Fibroblast of lung (primary cell): ENCODE data around the gene AMIGO3.

ENCODE experiments used
- EZH2 ChIP-seq: IDR thresholded peaks from 2 replicates; pipeline ENCODE4 v1.5.1; 2012; ENCODE audit warnings: low read length, control low read depth, mild to moderate bottlenecking; ENCODE audit errors: missing control alignments
- TF ChIP-seq, protein P1 (sequence below), 2 donors: IDR thresholded peaks in 1 of 2; conservative IDR thresholded peaks in 1 of 2; 1 replicate in 1 of 2; 2 replicates in 1 of 2; pipeline ENCODE4 v1.5.1; 2011 to 2012; ENCODE audit warnings: low read length in 2 of 2, control low read depth in 1 of 2, inconsistent platforms in 1 of 2, low read depth in 1 of 2, mild to moderate bottlenecking in 1 of 2

DNA sequence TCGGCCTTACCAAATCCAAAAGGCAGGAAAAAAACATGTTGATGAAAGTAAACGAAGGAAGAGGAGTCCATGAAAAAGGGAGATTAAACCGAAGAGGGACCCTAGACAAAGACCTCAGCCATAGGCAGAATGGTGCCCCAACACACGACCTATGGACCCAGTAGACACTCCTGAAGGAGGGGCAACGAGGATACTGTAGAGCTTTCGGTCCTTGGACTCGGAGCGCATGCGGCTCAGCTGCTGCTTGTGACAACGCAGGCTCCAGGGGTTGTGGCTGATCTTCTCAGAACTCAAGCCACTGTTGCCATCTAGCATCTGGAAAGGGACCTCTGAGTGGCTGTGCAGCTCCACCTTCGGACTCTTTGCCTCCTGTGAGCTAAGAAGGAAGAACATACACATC, 13.1 kb upstream of the AMIGO3 start:
- TF ChIP-seq, protein P1, sequence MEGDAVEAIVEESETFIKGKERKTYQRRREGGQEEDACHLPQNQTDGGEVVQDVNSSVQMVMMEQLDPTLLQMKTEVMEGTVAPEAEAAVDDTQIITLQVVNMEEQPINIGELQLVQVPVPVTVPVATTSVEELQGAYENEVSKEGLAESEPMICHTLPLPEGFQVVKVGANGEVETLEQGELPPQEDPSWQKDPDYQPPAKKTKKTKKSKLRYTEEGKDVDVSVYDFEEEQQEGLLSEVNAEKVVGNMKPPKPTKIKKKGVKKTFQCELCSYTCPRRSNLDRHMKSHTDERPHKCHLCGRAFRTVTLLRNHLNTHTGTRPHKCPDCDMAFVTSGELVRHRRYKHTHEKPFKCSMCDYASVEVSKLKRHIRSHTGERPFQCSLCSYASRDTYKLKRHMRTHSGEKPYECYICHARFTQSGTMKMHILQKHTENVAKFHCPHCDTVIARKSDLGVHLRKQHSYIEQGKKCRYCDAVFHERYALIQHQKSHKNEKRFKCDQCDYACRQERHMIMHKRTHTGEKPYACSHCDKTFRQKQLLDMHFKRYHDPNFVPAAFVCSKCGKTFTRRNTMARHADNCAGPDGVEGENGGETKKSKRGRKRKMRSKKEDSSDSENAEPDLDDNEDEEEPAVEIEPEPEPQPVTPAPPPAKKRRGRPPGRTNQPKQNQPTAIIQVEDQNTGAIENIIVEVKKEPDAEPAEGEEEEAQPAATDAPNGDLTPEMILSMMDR (conservative IDR thresholded peaks at IDR 0.05 in 1 of 2, IDR thresholded peaks at IDR 0.05 in 1 of 2; ENCODE audit: low read depth in 1 of 2, low read length in 2 of 2), result no peak
- TF ChIP-seq EZH2, result no peak
